CD4-positive, CD25-positive, alpha-beta regulatory T cell (primary cell): Measurements from ENCODE around the gene CPNE9. TPM values are rescaled to one million over a fixed set of nuclear protein-coding genes. Genes with fewer than 3 reads are reported as not detected.
"Not testable (repeated sequence)": the region's sequence is repeated elsewhere in the genome, so short reads cannot be mapped to it uniquely, and the experiment has no call there.

Source experiments
- ATAC-seq, 2 donors: fragments of 150-1000 bp; cut with Tn5 transposase; one replicate each; pipeline ENCODE4 v1.10.0; 2021; ENCODE audit warnings: low read depth in 2 of 2, moderate number of reproducible peaks in 2 of 2, moderate library complexity in 1 of 2
- DNase-seq, 3 donors: peaks; one replicate each; pipeline versions ENCODE4 v3.0.0 to v3.0.0-alpha.2; 2012 to 2022; ENCODE audit warnings: mixed read lengths in 1 of 3
- H3K27ac ChIP-seq: one replicate; pipeline ENCODE4 v1.7.0; 2013; ENCODE audit warnings: mild to moderate bottlenecking, low read length; ENCODE audit not compliant: insufficient read depth, poor library complexity, severe bottlenecking
- H3K27me3 ChIP-seq: one replicate; pipeline ENCODE4 v1.7.0; 2013; ENCODE audit warnings: low read length; ENCODE audit not compliant: control insufficient read depth, insufficient read depth
- H3K36me3 ChIP-seq: one replicate; pipeline ENCODE4 v1.7.0; 2013; ENCODE audit warnings: mild to moderate bottlenecking, low read length, moderate library complexity; ENCODE audit not compliant: control insufficient read depth, insufficient read depth
- H3K4me1 ChIP-seq: 2 replicates; pipeline ENCODE4 v1.7.0; 2013; ENCODE audit warnings: mild to moderate bottlenecking, low read length; ENCODE audit not compliant: insufficient read depth, control insufficient read depth, poor library complexity, severe bottlenecking
- H3K4me3 ChIP-seq: one replicate; pipeline ENCODE4 v1.7.0; 2013; ENCODE audit warnings: low read depth, mild to moderate bottlenecking, low read length, moderate library complexity
- H3K9me3 ChIP-seq, 2 experiments: 1 replicate in 1 of 2; 2 replicates in 1 of 2; pipeline ENCODE4 v1.7.0; 2013; ENCODE audit warnings: low read length in 2 of 2, mild to moderate bottlenecking in 1 of 2, moderate library complexity in 1 of 2; ENCODE audit not compliant: control insufficient read depth in 2 of 2
- H3K27ac Mint-ChIP-seq, 3 donors: one replicate each; pipeline ENCODE4 v1.8.0; 2020 to 2022; ENCODE audit warnings: mild to moderate bottlenecking in 3 of 3, mixed read lengths in 3 of 3, moderate library complexity in 2 of 3
- H3K27me3 Mint-ChIP-seq: one replicate; pipeline ENCODE4 v1.8.0; 2022; ENCODE audit warnings: mild to moderate bottlenecking, mixed read lengths
- H3K36me3 Mint-ChIP-seq: one replicate; pipeline ENCODE4 v1.8.0; 2020; ENCODE audit warnings: mixed read lengths
- H3K4me1 Mint-ChIP-seq, 4 donors: one replicate each; pipeline ENCODE4 v1.8.0; 2020 to 2022; ENCODE audit warnings: mixed read lengths in 4 of 4, mild to moderate bottlenecking in 1 of 4
- H3K4me3 Mint-ChIP-seq, 4 donors: one replicate each; pipeline ENCODE4 v1.8.0; 2020 to 2022; ENCODE audit warnings: mild to moderate bottlenecking in 4 of 4, mixed read lengths in 4 of 4, moderate library complexity in 3 of 4
- H3K9me3 Mint-ChIP-seq, 7 donors: one replicate each; pipeline ENCODE4 v1.8.0; 2020 to 2022; ENCODE audit warnings: mixed read lengths in 7 of 7, mild to moderate bottlenecking in 3 of 7, moderate library complexity in 2 of 7
- polyA plus RNA-seq, 4 donors: library from polyadenylated mRNA; unstranded; fragments of 300-500 nt; fragmentation: Illumina TruSeq; gene quantifications; one replicate each; pipeline ENCODE4 v1.2.3, GENCODE V29; 2021
- total RNA-seq: library from RNA; stranded (reverse); gene quantifications from one replicate; pipeline ENCODE4 v1.2.3, GENCODE V29; 2022

CPNE9 gene
- total and polyA plus RNA-seq, 5 donors from 2014 or later, result not detected

DNA sequence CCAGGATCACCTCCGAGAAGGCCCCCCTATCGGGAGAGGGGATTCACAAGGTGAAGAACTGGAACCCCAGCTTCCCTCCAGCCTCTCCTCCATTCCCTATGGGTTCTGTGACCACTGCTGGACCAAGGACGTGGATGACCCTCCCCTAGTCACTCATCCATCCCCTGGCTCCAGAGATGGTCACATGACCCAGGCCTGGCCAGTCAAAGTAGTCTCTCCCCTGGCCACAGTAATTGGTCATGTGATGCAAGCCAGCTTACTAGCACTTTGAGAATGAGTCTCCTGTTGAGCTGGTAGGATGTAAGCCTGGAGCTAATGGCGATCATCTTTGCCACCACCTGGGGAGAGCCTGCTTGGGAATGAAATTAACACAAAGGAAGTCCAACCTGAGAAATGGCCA is 62.2 kb downstream of the CPNE9 start:
- Mint-ChIP-seq H3K27ac (no peak overlapping the region), H3K36me3 (peaks cover 11% of the 10 kb centered on the region), H3K9me3 (peaks cover 0 to 2% (median 0%) of the 10 kb centered on the region in 7 donors), H3K4me3 (no peak overlapping the region), H3K4me1 (peaks cover 0 to 36% (median 23%) of the 10 kb centered on the region in 4 donors), H3K27me3 (peaks cover 2% of the 10 kb centered on the region)
- no peaks in the 10 kb centered on the region for H3K27me3 ChIP-seq
- no peak overlapping the region for H3K27ac ChIP-seq
- H3K36me3 ChIP-seq, result no peaks in the 10 kb centered on the region
- no peak for ATAC-seq
- no peak overlapping the region for H3K4me3 ChIP-seq
- H3K9me3 ChIP-seq, result no peaks in the 10 kb centered on the region
- DNase-seq, result no peak
- peaks cover 18% of the 10 kb centered on the region for H3K4me1 ChIP-seq

- DNase-seq, result no peak
- Histone ChIP-seq H3K27me3 (no peaks in the 10 kb centered on the region), H3K27ac (no peak overlapping the region), H3K36me3 (no peaks in the 10 kb centered on the region), H3K4me3 (no peak overlapping the region), H3K9me3 (no peaks in the 10 kb centered on the region), H3K4me1 (peaks cover 18% of the 10 kb centered on the region)
- Mint-ChIP-seq H3K27me3 (peaks cover 5% of the 10 kb centered on the region), H3K9me3 (peaks cover 0 to 2% (median 0%) of the 10 kb centered on the region in 7 donors), H3K4me3 (peak overlapping the region in 2 of 4 donors; percentile 27 to 28), H3K4me1 (peaks cover 0 to 35% (median 21%) of the 10 kb centered on the region in 4 donors), H3K36me3 (peaks cover 8% of the 10 kb centered on the region), H3K27ac (peak overlapping the region in 2 of 3 donors; percentile 78 to 85)
- ATAC-seq, result no peak
Measured at GRCh38 chr3:9767418-9767817, 63.8 kb downstream of the CPNE9 start.

- Histone ChIP-seq H3K9me3 (no peaks in the 10 kb centered on the region), H3K4me1 (peaks cover 18% of the 10 kb centered on the region), H3K27ac (no peak overlapping the region), H3K4me3 (no peak overlapping the region), H3K36me3 (no peaks in the 10 kb centered on the region), H3K27me3 (no peaks in the 10 kb centered on the region)
- ATAC-seq, result no peak
- DNase-seq, result no peak
- Mint-ChIP-seq H3K4me1 (peaks cover 0 to 35% (median 21%) of the 10 kb centered on the region in 4 donors), H3K27me3 (peaks cover 5% of the 10 kb centered on the region), H3K36me3 (peaks cover 8% of the 10 kb centered on the region), H3K27ac (peak overlapping the region in 2 of 3 donors; percentile 76 to 87), H3K9me3 (peaks cover 0 to 2% (median 0%) of the 10 kb centered on the region in 7 donors), H3K4me3 (peak overlapping the region in 2 of 4 donors; percentile 47 to 84)
Measured at GRCh38 chr3:9768141-9768775, 64.6 kb downstream of the CPNE9 start.

- Histone ChIP-seq H3K9me3 (no peaks in the 10 kb centered on the region), H3K27me3 (no peaks in the 10 kb centered on the region), H3K36me3 (no peaks in the 10 kb centered on the region), H3K4me3 (peak overlapping the region; percentile 51), H3K4me1 (peaks cover 18% of the 10 kb centered on the region), H3K27ac (no peak overlapping the region)
- Mint-ChIP-seq H3K36me3 (peaks cover 11% of the 10 kb centered on the region), H3K4me3 (peak overlapping the region; percentile 76 to 84 (median 80)), H3K27ac (peak overlapping the region; percentile 76 to 92 (median 87)), H3K27me3 (peaks cover 5% of the 10 kb centered on the region), H3K9me3 (peaks cover 0 to 2% (median 0%) of the 10 kb centered on the region in 7 donors), H3K4me1 (peaks cover 0 to 35% (median 21%) of the 10 kb centered on the region in 4 donors)
- ATAC-seq, result no peak
- no peak for DNase-seq
Measured at GRCh38 chr3:9769012-9769411, 65.4 kb downstream of the CPNE9 start.

GRCh38 chr3:9769426-9770275 is 66.0 kb downstream of the CPNE9 start, which contains the start of gene CAMK1:
TSS of gene CAMK1 (minus strand) at chr3:9769947. CDS start at chr3:9767749, 2,198 bp downstream.
- Histone ChIP-seq H3K27ac (no peak within 1 kb of the TSS), H3K4me1 (peaks cover 18% of the 10 kb centered on the region)
- peak within 1 kb of the TSS; percentile 76 to 92 (median 87) for H3K27ac Mint-ChIP-seq

GRCh38 chr3:9770276-9770812 is 66.7 kb downstream of the CPNE9 start:
- ATAC-seq, result no peak
- H3K4me3 Mint-ChIP-seq, result peak overlapping the region; percentile 38 to 82 (median 56)
- H3K36me3 Mint-ChIP-seq, result peaks cover 7% of the 10 kb centered on the region
- peaks cover 0 to 35% (median 23%) of the 10 kb centered on the region in 4 donors for H3K4me1 Mint-ChIP-seq
- Histone ChIP-seq H3K4me1 (peaks cover 18% of the 10 kb centered on the region), H3K36me3 (no peaks in the 10 kb centered on the region), H3K9me3 (no peaks in the 10 kb centered on the region), H3K27me3 (no peaks in the 10 kb centered on the region), H3K27ac (no peak overlapping the region), H3K4me3 (peak overlapping the region; percentile 61)
- no peak overlapping the region for H3K27ac Mint-ChIP-seq
- H3K27me3 Mint-ChIP-seq, result peaks cover 5% of the 10 kb centered on the region
- DNase-seq, result no peak
- peaks cover 0 to 2% (median 0%) of the 10 kb centered on the region in 7 donors for H3K9me3 Mint-ChIP-seq

More at GRCh38 chr3:9769426-9770275, 66.0 kb downstream of the CPNE9 start, which contains the start of gene CAMK1:
- no peaks in the 10 kb centered on the region for H3K36me3 ChIP-seq
- DNase-seq (peak; percentile 23 to 63 (median 42)), ATAC-seq (peak; percentile 90)
- peak within 1 kb of the TSS; percentile 61 for H3K4me3 ChIP-seq
- peaks cover 0 to 35% (median 21%) of the 10 kb centered on the region in 4 donors for H3K4me1 Mint-ChIP-seq
- no peaks in the 10 kb centered on the region for H3K9me3 ChIP-seq
- peaks cover 5% of the 10 kb centered on the region for H3K27me3 Mint-ChIP-seq
- H3K27me3 ChIP-seq, result no peaks in the 10 kb centered on the region
- H3K36me3 Mint-ChIP-seq, result peaks cover 11% of the 10 kb centered on the region
- H3K9me3 Mint-ChIP-seq, result peaks cover 0 to 2% (median 0%) of the 10 kb centered on the region in 7 donors
- peak within 1 kb of the TSS; percentile 76 to 84 (median 80) for H3K4me3 Mint-ChIP-seq

GRCh38 chr3:9771007-9771406 is 67.4 kb downstream of the CPNE9 start:
- not testable (repeated sequence) for H3K27me3 ChIP-seq, H3K36me3 Mint-ChIP-seq, H3K4me3 ChIP-seq, H3K9me3 ChIP-seq, H3K9me3 Mint-ChIP-seq, H3K27me3 Mint-ChIP-seq, ATAC-seq, H3K27ac Mint-ChIP-seq, H3K27ac ChIP-seq, DNase-seq, H3K36me3 ChIP-seq
- peaks cover 18% of the 10 kb centered on the region for H3K4me1 ChIP-seq
- Mint-ChIP-seq H3K4me1 (peaks cover 0 to 36% (median 24%) of the 10 kb centered on the region in 4 donors), H3K4me3 (peak overlapping the region in 3 of 4 donors; percentile 24 to 73 (median 65))
